Calu3 (cell line): ENCODE data around the gene TLE6. TPM values are rescaled to one million over a fixed set of nuclear protein-coding genes. Genes with fewer than 3 reads are reported as not detected.

Experiments
- BruUV-seq: library from RNA; stranded (reverse); fragments of 400-500 nt; replicated peaks from 2 replicates; lab custom pipeline; 2021; lab: Mats Ljungman, UMichigan
- CTCF ChIA-PET: fragments of 300-600 bp; sonication (Branson Sonifier 250); formaldehyde crosslinking; loops from one replicate; lab custom pipeline; 2022; ENCODE audit warnings: antibody characterized with exemption; lab: Charles Lee
- DNase-seq: peaks from one replicate; pipeline ENCODE4 v3.0.0; 2022
- H3K27ac Mint-ChIP-seq: one replicate; pipeline ENCODE4 v1.8.0; 2022; ENCODE audit warnings: mixed read lengths; ENCODE audit not compliant: unreplicated experiment
- H3K27me3 Mint-ChIP-seq: one replicate; pipeline ENCODE4 v1.8.0; 2022; ENCODE audit warnings: mixed read lengths; ENCODE audit not compliant: unreplicated experiment
- H3K36me3 Mint-ChIP-seq: one replicate; pipeline ENCODE4 v1.8.0; 2022; ENCODE audit warnings: mild to moderate bottlenecking, moderate library complexity, mixed read lengths; ENCODE audit not compliant: insufficient read depth, unreplicated experiment
- H3K4me1 Mint-ChIP-seq: one replicate; pipeline ENCODE4 v1.8.0; 2022; ENCODE audit warnings: mild to moderate bottlenecking, low read depth, mixed read lengths; ENCODE audit not compliant: unreplicated experiment
- H3K4me3 Mint-ChIP-seq: one replicate; pipeline ENCODE4 v1.8.0; 2022; ENCODE audit warnings: mild to moderate bottlenecking, low read depth, moderate library complexity, mixed read lengths; ENCODE audit not compliant: unreplicated experiment
- H3K9me3 Mint-ChIP-seq: one replicate; pipeline ENCODE4 v1.8.0; 2022; ENCODE audit warnings: low read depth, mixed read lengths; ENCODE audit not compliant: unreplicated experiment
- CTCF ChIP-seq: fragments of 200-600 bp; IDR thresholded peaks from one replicate; pipeline ENCODE4 v1.8.0; 2022; ENCODE audit warnings: antibody characterized with exemption; ENCODE audit not compliant: unreplicated experiment
- intact Hi-C: fragments of 100-400 bp; cut with micrococcal nuclease; formaldehyde crosslinking; loops from one replicate; pipeline ENCODE4 v1.10.0; 2022; ENCODE audit not compliant: unreplicated experiment
- total RNA-seq: library from RNA; stranded (reverse); gene quantifications from 2 replicates; pipeline ENCODE4 v1.2.3, GENCODE V29; 2022

TLE6 gene
- total RNA-seq, 1 experiment from 2014 or later = 2.1 TPM

- no peak overlapping the region for H3K4me3 Mint-ChIP-seq
These were observed 64.6 kb downstream of the TLE6 start for GRCh38 chr19:3041761-3042620.

GRCh38 chr19:3042621-3043267 is 65.4 kb downstream of the TLE6 start:
- DNase-seq = no peak
- H3K36me3 Mint-ChIP-seq = peaks cover 9% of the 10 kb centered on the region
- H3K27me3 Mint-ChIP-seq = peaks cover 7% of the 10 kb centered on the region
- no peak overlapping the region for H3K27ac Mint-ChIP-seq
- H3K9me3 Mint-ChIP-seq = no peaks in the 10 kb centered on the region
- CTCF ChIA-PET = interaction anchor here (0.8 kb wide), 1 partner anchor 11 kb away, joined by 4 read pairs; no protein-coding TSS in a partner anchor
- H3K4me3 Mint-ChIP-seq = no peak overlapping the region
- no TSS peak for BruUV-seq
- TF ChIP-seq CTCF = no peak
- no peaks in the 10 kb centered on the region for H3K4me1 Mint-ChIP-seq
- intact Hi-C loops = no loop called here

More at GRCh38 chr19:3041761-3042620, 64.6 kb downstream of the TLE6 start:
- CTCF ChIA-PET = no interaction called here
- no peak for TF ChIP-seq CTCF
- no peak overlapping the region for H3K27ac Mint-ChIP-seq
- H3K27me3 Mint-ChIP-seq = no peaks in the 10 kb centered on the region
- no TSS peak for BruUV-seq
- intact Hi-C loops = no loop called here
- H3K9me3 Mint-ChIP-seq = no peaks in the 10 kb centered on the region
- H3K36me3 Mint-ChIP-seq = peaks cover 6% of the 10 kb centered on the region
- H3K4me1 Mint-ChIP-seq = no peaks in the 10 kb centered on the region
- DNase-seq = no peak

Other genes starting within 250 kb of the TLE6 start
- gene SLC39A3, start 237.5 kb upstream of the TLE6 start, total RNA-seq = 25.0 and 28.2 TPM in 2 replicates
- gene SGTA, start 194.3 kb upstream of the TLE6 start, total RNA-seq = 44.7 and 48.3 TPM in 2 replicates
- 85.9 and 86.2 TPM in 2 replicates for gene THOP1, start 192.1 kb upstream of the TLE6 start, total RNA-seq
- 4.3 and 4.9 TPM in 2 replicates for gene ZNF554, start 157.7 kb upstream of the TLE6 start, total RNA-seq
- 3.8 and 5.7 TPM in 2 replicates for gene ZNF555, start 136.1 kb upstream of the TLE6 start, total RNA-seq
- not detected in 2 replicates for gene ZNF556, start 110.2 kb upstream of the TLE6 start, total RNA-seq
- 4.1 and 6.0 TPM in 2 replicates for gene ZNF57, start 76.6 kb upstream of the TLE6 start, total RNA-seq
- gene ZNF77, start 32.6 kb upstream of the TLE6 start, total RNA-seq = 3.6 and 5.0 TPM in 2 replicates
- gene TLE2, start 51.7 kb downstream of the TLE6 start, total RNA-seq = 8.5 and 9.3 TPM in 2 replicates
- 170 and 179 TPM in 2 replicates for gene TLE5, start 84.9 kb downstream of the TLE6 start, total RNA-seq
- 37.7 and 41.4 TPM in 2 replicates for gene GNA11, start 116.8 kb downstream of the TLE6 start, total RNA-seq
- 5.9 and 6.5 TPM in 2 replicates for gene GNA15, start 158.5 kb downstream of the TLE6 start, total RNA-seq
- gene S1PR4, start 201.2 kb downstream of the TLE6 start, total RNA-seq = 0.37 TPM in 1 of 2 replicates, not detected in the other
- 79.6 and 80.7 TPM in 2 replicates for gene NCLN, start 208.4 kb downstream of the TLE6 start, total RNA-seq
- 0.40 and 0.64 TPM in 2 replicates for gene CELF5, start 247.1 kb downstream of the TLE6 start, total RNA-seq